ENCODE measurements around the gene RNF138. TPM values are rescaled to one million over a fixed set of nuclear protein-coding genes. Genes with fewer than 3 reads are reported as not detected.
A peak's percentile ranks its signal among the peaks of the same experiment; 100 is the strongest.

RNF138 gene
- total and polyA plus RNA-seq, 2 of the 8 experiments (the other 6 are each of a cell fraction or from before 2014, with no cell fraction given), result 29.2 to 109 TPM

GRCh38 chr18:32093523-32093922 lies 1.8 kb downstream of the RNF138 start:
- H2BK120ac ChIP-seq (replicated peaks; ENCODE audit: low read depth, low read length), result no peak overlapping the region
- peak overlapping the region; percentile 70 to 92 (median 85) for H3K4me3 ChIP-seq (ENCODE audit: extremely low read depth in 1 of 4, insufficient read depth in 2 of 4, low read depth in 3 of 4, low read length in 4 of 4)
- peaks cover 8% of the 10 kb centered on the region for H3K79me1 ChIP-seq (ENCODE audit: low read depth, low read length)
- H3K79me2 ChIP-seq (ENCODE audit: control insufficient read depth in 1 of 2, insufficient read depth in 2 of 2, low read length in 2 of 2), result peaks cover 23 to 53% of the 10 kb centered on the region in 2 experiments
- no peak overlapping the region for H3K27ac ChIP-seq (ENCODE audit: low read depth, low read length)
- no peak overlapping the region for H4K91ac ChIP-seq (replicated peaks; ENCODE audit: insufficient read length, low read length)
- H2BK20ac ChIP-seq (ENCODE audit: low read length), result no peak overlapping the region
- no peak overlapping the region for H3K18ac ChIP-seq (ENCODE audit: extremely low read depth, low read length)
- no peak overlapping the region for H2BK5ac ChIP-seq (ENCODE audit: low read depth, low read length)
- no peak overlapping the region for H3K56ac ChIP-seq (replicated peaks; ENCODE audit: insufficient read length, low read depth, low read length)
- ChIA-PET CTCF (ENCODE audit: partially characterized antibody) (no interaction called here), POLR2A (ENCODE audit: partially characterized antibody) (no interaction called here)
- H4K5ac ChIP-seq (ENCODE audit: insufficient read length, low read depth, low read length), result no peak overlapping the region
- no peak overlapping the region for H4K8ac ChIP-seq (ENCODE audit: extremely low read depth, insufficient read depth, low read length)
- H2BK15ac ChIP-seq (ENCODE audit: low read length), result no peak overlapping the region
- peak overlapping the region; percentile 67 to 91 (median 86); a peak in 6 of 7 replicates for H3K9ac ChIP-seq (replicated peaks in 1 of 4; ENCODE audit: extremely low read depth in 1 of 4, low read depth in 3 of 4, low read length in 3 of 4)
- no peak overlapping the region for H2AFZ ChIP-seq (ENCODE audit: low read length)
- FAIRE-seq, result no peak
- no peak overlapping the region for H2AK5ac ChIP-seq (ENCODE audit: low read depth, low read length)
- 31% methylated on average over 7 of the region's 7 CpGs; no CpG with 5 or more reads in 1 of the 2 experiments for WGBS, 2 experiments (ENCODE audit: extremely low coverage in 1 of 2, insufficient coverage in 1 of 2, insufficient read length in 1 of 2, insufficient replicate concordance in 2 of 2, low coverage in 1 of 2, low lambda C conversion rate in 2 of 2, missing lambda C conversion rate in 1 of 2)
- peak overlapping the region; percentile 80 to 85 for H3K4me2 ChIP-seq (ENCODE audit: insufficient read depth in 1 of 2, low read depth in 2 of 2, low read length in 2 of 2)
- H3K23ac ChIP-seq (ENCODE audit: insufficient read length), result no peak overlapping the region
- peaks cover 6 to 11% of the 10 kb centered on the region in 2 experiments for H4K20me1 ChIP-seq (replicated peaks in 1 of 2; ENCODE audit: control insufficient read depth in 1 of 2, insufficient read depth in 2 of 2, low read length in 2 of 2)
- H2BK12ac ChIP-seq (ENCODE audit: low read depth, low read length), result no peak overlapping the region
- H3K4ac ChIP-seq (replicated peaks; ENCODE audit: insufficient read length, low read depth, low read length), result no peak overlapping the region
- no peak overlapping the region for H3K14ac ChIP-seq (ENCODE audit: insufficient read length)
- TF ChIP-seq JUN (IDR thresholded peaks at IDR 0.05; ENCODE audit: low read depth, low read length), result no peak
- TF ChIP-seq HDAC2 (IDR thresholded peaks at IDR 0.05; ENCODE audit: borderline replicate concordance in 1 of 2, low read depth in 2 of 2, low read length in 2 of 2), result no peak
- no peak for TF ChIP-seq POU5F1 (IDR thresholded peaks at IDR 0.05; ENCODE audit: low read depth, low read length)
- no peak for TF ChIP-seq ASH2L (IDR thresholded peaks at IDR 0.05; ENCODE audit: low read length)
- TF ChIP-seq TCF12 (IDR thresholded peaks at IDR 0.05; ENCODE audit: low read depth, low read length), result no peak
- TF ChIP-seq RNF2 (IDR thresholded peaks at IDR 0.05; ENCODE audit: borderline replicate concordance, low read depth, low read length, missing control alignments, poor library complexity, severe bottlenecking), result no peak
- H3K4me1 ChIP-seq (replicated peaks in 1 of 4; ENCODE audit: control insufficient read depth in 3 of 4, insufficient read depth in 4 of 4, low read length in 3 of 4), result peaks cover 0 to 3% (median 3%) of the 10 kb centered on the region in 4 experiments; a peak in 3 of 7 replicates
- DNase-seq (ENCODE audit: low read depth in 1 of 2, low spot score in 2 of 2), result no peak
- H3K23me2 ChIP-seq (ENCODE audit: low read depth, low read length), result peaks cover 5% of the 10 kb centered on the region; the same call in 1 of the 2 replicates
- no peaks in the 10 kb centered on the region for H3K27me3 ChIP-seq (replicated peaks in 1 of 4; ENCODE audit: control insufficient read depth in 3 of 4, extremely low read depth in 1 of 4, insufficient read depth in 3 of 4, low read length in 3 of 4)
- peaks cover 0 to 10% (median 0%) of the 10 kb centered on the region in 4 experiments; a peak in 1 of 8 replicates for H3K36me3 ChIP-seq (ENCODE audit: control insufficient read depth in 2 of 4, insufficient read depth in 4 of 4, low read length in 3 of 4)
- no peaks in the 10 kb centered on the region for H3K9me3 ChIP-seq (ENCODE audit: insufficient read depth in 2 of 2, low read depth in 1 of 2, low read length in 1 of 2)
